Neural progenitor cell (in vitro differentiated cells): ENCODE data around the gene SOX10. TPM values are rescaled to one million over a fixed set of nuclear protein-coding genes. Genes with fewer than 3 reads are reported as not detected.

Experiments used
- DNase-seq: peaks from one replicate; pipeline ENCODE4 v3.0.0-alpha.2; 2016; ENCODE audit warnings: low spot score
- H2AFZ ChIP-seq: fragments of 200-600 bp; sonication (generic); replicated peaks from 2 replicates; pipeline ENCODE4 v1.6.1; 2016; ENCODE audit warnings: antibody characterized with exemption
- H3F3A ChIP-seq: fragments of 200-600 bp; sonication (generic); 2 replicates; pipeline ENCODE4 v1.6.1; 2016; ENCODE audit warnings: antibody characterized with exemption, low read depth
- H3K27ac ChIP-seq: fragments of 200-600 bp; sonication (generic); 2 replicates; pipeline ENCODE4 v1.5.1; 2016; ENCODE audit warnings: mild to moderate bottlenecking
- H3K27me3 ChIP-seq: fragments of 200-600 bp; sonication (generic); 2 replicates; pipeline ENCODE4 v1.6.1; 2016; ENCODE audit warnings: mild to moderate bottlenecking, moderate library complexity
- H3K36me3 ChIP-seq: fragments of 200-600 bp; sonication (generic); 2 replicates; pipeline ENCODE4 v1.5.1; 2016
- H3K4me1 ChIP-seq: fragments of 200-600 bp; sonication (generic); 2 replicates; pipeline ENCODE4 v1.6.1; 2016; ENCODE audit warnings: mixed run types
- H3K4me2 ChIP-seq: fragments of 200-600 bp; sonication (generic); 2 replicates; pipeline ENCODE4 v1.6.1; 2016
- H3K4me3 ChIP-seq: fragments of 200-600 bp; sonication (generic); 2 replicates; pipeline ENCODE4 v1.5.1; 2016
- H3K79me2 ChIP-seq: fragments of 200-600 bp; sonication (generic); 2 replicates; pipeline ENCODE4 v1.6.1; 2016; ENCODE audit warnings: low read depth
- H3K9ac ChIP-seq: fragments of 200-600 bp; sonication (generic); 2 replicates; pipeline ENCODE4 v1.6.1; 2016
- H3K9me3 ChIP-seq: fragments of 200-600 bp; sonication (generic); 2 replicates; pipeline ENCODE4 v1.5.1; 2016; ENCODE audit warnings: low read depth
- H4K20me1 ChIP-seq: fragments of 200-600 bp; sonication (generic); 2 replicates; pipeline ENCODE4 v1.6.1; 2016; ENCODE audit warnings: low read depth
- H3K27ac Mint-ChIP-seq: 3 replicates; pipeline ENCODE4 v1.8.0; 2021; ENCODE audit warnings: mixed read lengths
- H3K27me3 Mint-ChIP-seq: 2 replicates; pipeline ENCODE4 v1.8.0; 2022; ENCODE audit warnings: low read depth, mild to moderate bottlenecking, inconsistent platforms, moderate library complexity, mixed read lengths; ENCODE audit not compliant: insufficient read depth
- H3K36me3 Mint-ChIP-seq: 3 replicates; pipeline ENCODE4 v1.8.0; 2021; ENCODE audit warnings: mixed read lengths
- H3K4me1 Mint-ChIP-seq: 3 replicates; pipeline ENCODE4 v1.8.0; 2021; ENCODE audit warnings: mixed read lengths
- H3K4me3 Mint-ChIP-seq: 3 replicates; pipeline ENCODE4 v1.8.0; 2021; ENCODE audit warnings: mild to moderate bottlenecking, moderate library complexity, mixed read lengths
- H3K9me3 Mint-ChIP-seq: 3 replicates; pipeline ENCODE4 v1.8.0; 2020; ENCODE audit warnings: mixed read lengths
- CTCF ChIP-seq: fragments of 200-600 bp; sonication (generic); IDR thresholded peaks from 2 replicates; pipeline ENCODE4 v1.5.1; 2017; ENCODE audit warnings: antibody characterized with exemption, mild to moderate bottlenecking
- EZH2 ChIP-seq: fragments of 200-600 bp; sonication (generic); IDR thresholded peaks from 2 replicates; pipeline ENCODE4 v1.6.1; 2017; ENCODE audit warnings: antibody characterized with exemption, mild to moderate bottlenecking, moderate library complexity
- EZH2phosphoT487 ChIP-seq: fragments of 200-600 bp; sonication (generic); IDR thresholded peaks from 2 replicates; pipeline ENCODE4 v1.6.1; 2017; ENCODE audit warnings: antibody characterized with exemption
- total RNA-seq: library from RNA; depleted of rRNA; stranded (reverse); fragments of >200 nt; gene quantifications from 2 replicates; pipeline ENCODE4 v1.2.3, GENCODE V29; 2015; ENCODE audit warnings: low replicate concordance

The SOX10 gene
- total RNA-seq, 1 donor from 2014 or later = 0.99 TPM

GRCh38 chr22:37994049-37994448, 9.7 kb upstream of the SOX10 start:
- Histone ChIP-seq H3K4me2 (no peak overlapping the region), H3K9ac (no peak overlapping the region), H3K9me3 (no peaks in the 10 kb centered on the region), H2AFZ (no peak overlapping the region), H3K27ac (no peak overlapping the region), H3K79me2 (no peaks in the 10 kb centered on the region), H3K27me3 (no peaks in the 10 kb centered on the region), H3K4me3 (no peak overlapping the region), H3F3A (no peaks in the 10 kb centered on the region), H4K20me1 (no peaks in the 10 kb centered on the region), H3K36me3 (no peaks in the 10 kb centered on the region), H3K4me1 (peaks cover 10% of the 10 kb centered on the region)
- Mint-ChIP-seq H3K9me3 (no peaks in the 10 kb centered on the region), H3K27ac (no peak overlapping the region), H3K4me1 (peaks cover 6% of the 10 kb centered on the region), H3K4me3 (no peak overlapping the region), H3K36me3 (no peaks in the 10 kb centered on the region), H3K27me3 (peaks cover 6% of the 10 kb centered on the region)
- TF ChIP-seq EZH2phosphoT487 = no peak
- TF ChIP-seq EZH2 = no peak
- TF ChIP-seq CTCF = no peak
- no peak for DNase-seq

- H2AFZ ChIP-seq = no peak overlapping the region
These were observed 7.5 kb upstream of the SOX10 start for GRCh38 chr22:37991731-37992442.

GRCh38 chr22:37990862-37991261, 6.5 kb upstream of the SOX10 start:
- Mint-ChIP-seq H3K4me1 (no peaks in the 10 kb centered on the region), H3K36me3 (no peaks in the 10 kb centered on the region), H3K9me3 (no peaks in the 10 kb centered on the region), H3K27me3 (peaks cover 6% of the 10 kb centered on the region), H3K4me3 (no peak overlapping the region), H3K27ac (no peak overlapping the region)
- H3K36me3 ChIP-seq = no peaks in the 10 kb centered on the region
- H3K79me2 ChIP-seq = no peaks in the 10 kb centered on the region
- H3F3A ChIP-seq = no peaks in the 10 kb centered on the region
- no peak overlapping the region for H3K4me3 ChIP-seq
- no peak for DNase-seq
- H3K27ac ChIP-seq = no peak overlapping the region
- no peaks in the 10 kb centered on the region for H3K27me3 ChIP-seq
- H2AFZ ChIP-seq = no peak overlapping the region
- no peaks in the 10 kb centered on the region for H3K9me3 ChIP-seq
- H4K20me1 ChIP-seq = no peaks in the 10 kb centered on the region
- H3K4me2 ChIP-seq = no peak overlapping the region
- no peaks in the 10 kb centered on the region for H3K4me1 ChIP-seq
- H3K9ac ChIP-seq = no peak overlapping the region
- TF ChIP-seq EZH2phosphoT487 (no peak), EZH2 (no peak), CTCF (no peak)

More at GRCh38 chr22:37991731-37992442, 7.5 kb upstream of the SOX10 start:
- H3K36me3 ChIP-seq = no peaks in the 10 kb centered on the region
- TF ChIP-seq EZH2phosphoT487 = no peak
- TF ChIP-seq EZH2 = no peak
- no peak for TF ChIP-seq CTCF
- no peak overlapping the region for H3K9ac ChIP-seq
- no peaks in the 10 kb centered on the region for H3K79me2 ChIP-seq
- Mint-ChIP-seq H3K27ac (no peak overlapping the region), H3K9me3 (no peaks in the 10 kb centered on the region), H3K36me3 (no peaks in the 10 kb centered on the region), H3K4me1 (no peaks in the 10 kb centered on the region), H3K4me3 (peak overlapping the region; percentile 27), H3K27me3 (peaks cover 6% of the 10 kb centered on the region)
- no peaks in the 10 kb centered on the region for H3K27me3 ChIP-seq
- H3K4me3 ChIP-seq = no peak overlapping the region
- no peak overlapping the region for H3K27ac ChIP-seq
- DNase-seq = no peak
- no peaks in the 10 kb centered on the region for H3K9me3 ChIP-seq
- no peak overlapping the region for H3K4me2 ChIP-seq
- no peaks in the 10 kb centered on the region for H3K4me1 ChIP-seq
- H3F3A ChIP-seq = no peaks in the 10 kb centered on the region
- no peaks in the 10 kb centered on the region for H4K20me1 ChIP-seq
